HG02970 (cell line): ENCODE measurements around the gene SLC9C2.
"Not testable (repeated sequence)": the region's sequence is repeated elsewhere in the genome, so short reads cannot be mapped to it uniquely, and the experiment has no call there.

Source experiments
- ATAC-seq: cut with Tn5 transposase; IDR thresholded peaks from one replicate; pipeline ENCODE4 v1.9.1; 2021; ENCODE audit warnings: mild to moderate bottlenecking, moderate library complexity, moderate number of reproducible peaks; ENCODE audit not compliant: unreplicated experiment, low FRiP score

Gene SLC9C2

DNA sequence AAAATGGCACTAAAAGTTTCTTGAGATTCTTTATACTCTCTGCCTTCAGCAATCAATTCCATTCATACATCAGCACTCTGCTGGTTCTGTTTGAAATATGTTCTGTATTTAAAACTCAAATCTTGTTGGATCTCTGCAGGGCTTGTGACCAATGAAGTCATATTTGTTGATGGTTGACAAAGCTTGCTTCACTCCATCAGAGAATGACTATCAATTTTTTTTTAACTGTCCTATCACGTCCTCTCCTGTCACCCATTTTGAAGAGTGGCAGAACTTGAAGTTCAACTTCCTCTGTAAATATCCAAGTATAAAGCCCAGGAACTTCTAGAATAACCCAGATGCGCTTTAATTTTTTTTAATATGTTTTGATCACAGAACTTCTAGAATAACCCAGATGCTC lies 114.9 kb downstream of the SLC9C2 start:
- ATAC-seq, result no peak

GRCh38 chr1:173485401-173485800 lies 117.5 kb downstream of the SLC9C2 start:
- ATAC-seq, result no peak

- ATAC-seq, result no peak
Measured at GRCh38 chr1:173484276-173484675, 118.6 kb downstream of the SLC9C2 start.

GRCh38 chr1:173482683-173483082 lies 120.2 kb downstream of the SLC9C2 start:
- no peak for ATAC-seq

DNA sequence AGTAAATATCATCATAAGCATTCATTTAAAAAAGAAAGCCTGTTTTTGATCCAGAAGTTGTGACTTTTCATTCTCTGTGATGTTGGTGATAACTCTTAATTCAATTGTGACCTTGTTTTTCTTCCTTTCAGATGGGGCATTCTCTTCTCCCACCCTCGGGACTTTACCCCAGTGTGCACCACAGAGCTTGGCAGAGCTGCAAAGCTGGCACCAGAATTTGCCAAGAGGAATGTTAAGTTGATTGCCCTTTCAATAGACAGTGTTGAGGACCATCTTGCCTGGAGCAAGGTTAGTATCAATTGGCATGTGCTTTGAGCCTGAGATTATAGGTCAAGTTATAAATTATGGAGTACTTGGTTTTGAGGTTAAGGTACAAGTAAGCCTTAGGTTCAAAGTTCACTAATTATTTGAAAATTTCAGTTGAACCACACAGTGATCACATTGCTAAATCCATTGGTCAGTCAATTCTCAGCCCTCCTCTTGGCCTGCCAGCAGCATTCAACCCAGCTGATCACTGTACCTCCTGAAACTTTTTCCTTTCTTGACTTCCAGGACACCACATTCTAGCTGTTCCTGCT lies 121.6 kb downstream of the SLC9C2 start:
- no peak for ATAC-seq

DNA sequence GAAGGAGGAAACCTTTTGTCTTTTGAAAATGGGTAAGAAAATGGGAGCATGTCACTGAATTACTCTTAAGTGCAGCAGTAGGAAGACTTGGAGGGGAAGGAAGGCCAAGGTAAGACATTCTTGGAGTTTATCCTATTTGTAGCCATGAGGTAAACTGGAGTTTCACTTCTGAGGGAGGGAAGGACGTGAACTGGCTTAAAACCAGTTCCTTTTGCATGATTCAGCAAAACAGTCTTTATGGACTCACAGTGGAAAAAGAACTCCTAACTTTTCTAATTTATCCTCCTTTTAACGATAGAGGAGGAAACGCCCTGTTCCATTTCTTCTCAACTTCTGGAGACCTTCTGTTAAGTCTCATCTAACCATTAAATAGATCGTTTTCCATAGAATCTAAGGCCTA lies 123.2 kb downstream of the SLC9C2 start:
- no peak for ATAC-seq

GRCh38 chr1:173478094-173478674 lies 124.7 kb downstream of the SLC9C2 start:
- ATAC-seq, result no peak

DNA sequence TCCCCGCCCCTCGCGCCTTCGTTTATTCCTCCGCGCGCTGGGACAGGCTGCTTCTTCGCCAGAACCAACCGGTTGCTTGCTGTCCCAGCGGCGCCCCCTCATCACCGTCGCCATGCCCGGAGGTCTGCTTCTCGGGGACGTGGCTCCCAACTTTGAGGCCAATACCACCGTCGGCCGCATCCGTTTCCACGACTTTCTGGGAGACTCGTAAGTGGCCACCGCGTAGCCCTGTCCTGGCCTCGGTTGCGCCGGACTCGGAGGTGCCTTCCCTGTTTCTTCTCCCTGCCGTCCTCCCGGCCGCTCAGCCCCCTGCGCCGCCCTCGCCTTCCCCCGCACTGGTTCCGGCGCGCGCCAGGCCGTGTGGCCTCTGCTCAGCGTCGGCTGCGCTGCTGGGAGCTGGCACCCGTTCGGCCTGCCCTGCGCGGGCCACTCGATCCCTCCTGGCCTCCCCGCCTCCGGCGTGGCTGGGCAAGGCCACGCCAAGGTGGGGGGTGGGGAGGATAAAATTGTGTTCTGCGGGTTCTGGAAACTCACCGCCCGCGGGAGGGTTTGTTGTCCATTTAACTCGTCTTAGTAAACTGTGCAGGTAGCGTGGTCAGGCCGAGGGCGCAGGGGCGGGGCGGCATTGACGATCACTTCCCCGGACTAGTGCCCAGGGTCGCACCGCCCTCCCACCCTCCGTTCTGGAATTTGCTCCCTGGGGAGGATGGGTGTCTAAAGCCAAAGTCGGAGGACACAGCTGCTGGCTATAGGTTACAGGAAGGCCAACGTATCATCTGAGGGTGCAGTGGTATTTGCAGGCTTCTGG lies 125.4 kb downstream of the SLC9C2 start, which contains the start of gene PRDX6:
TSS of gene PRDX6 (plus strand) at position 50 of the 808 bp plus-strand sequence. CDS start at position 113, 63 bp downstream.
- peak; percentile 54 for ATAC-seq

- peak; percentile 90 for ATAC-seq
Measured at GRCh38 chr1:173476665-173477285, 126.1 kb downstream of the SLC9C2 start.

GRCh38 chr1:173476197-173476664 lies 126.6 kb downstream of the SLC9C2 start:
- no peak for ATAC-seq

DNA sequence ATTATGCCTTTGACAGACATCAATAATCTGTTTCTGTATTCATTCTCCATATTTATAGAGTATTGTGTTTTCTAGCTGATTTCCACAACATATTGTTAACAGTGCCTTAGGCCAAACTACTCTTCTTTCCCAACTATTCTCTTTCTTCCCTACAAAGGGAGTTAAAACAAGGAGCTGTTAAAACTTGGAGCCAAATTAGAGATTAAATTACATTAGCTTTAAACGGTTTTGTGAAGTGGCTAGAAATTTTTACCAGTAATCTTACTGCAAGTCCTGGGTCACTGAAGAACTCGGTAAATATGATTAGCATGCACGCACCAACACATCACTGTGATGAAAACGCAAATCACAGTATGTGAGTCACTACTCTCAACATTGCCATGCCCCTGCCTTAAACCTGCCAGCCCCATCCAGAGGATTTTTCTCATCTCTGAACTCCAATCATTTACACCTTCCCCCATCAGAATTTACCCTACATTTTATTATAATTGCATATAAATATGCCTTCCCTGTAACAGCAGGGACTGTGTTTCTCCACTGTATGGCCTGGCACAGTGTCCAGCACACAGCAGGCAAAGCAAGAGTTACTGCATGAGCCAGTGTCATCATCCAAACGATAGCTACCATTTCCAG lies 127.2 kb downstream of the SLC9C2 start:
- ATAC-seq, result no peak

GRCh38 chr1:173474780-173475421 lies 128.0 kb downstream of the SLC9C2 start:
- not testable (repeated sequence) for ATAC-seq

DNA sequence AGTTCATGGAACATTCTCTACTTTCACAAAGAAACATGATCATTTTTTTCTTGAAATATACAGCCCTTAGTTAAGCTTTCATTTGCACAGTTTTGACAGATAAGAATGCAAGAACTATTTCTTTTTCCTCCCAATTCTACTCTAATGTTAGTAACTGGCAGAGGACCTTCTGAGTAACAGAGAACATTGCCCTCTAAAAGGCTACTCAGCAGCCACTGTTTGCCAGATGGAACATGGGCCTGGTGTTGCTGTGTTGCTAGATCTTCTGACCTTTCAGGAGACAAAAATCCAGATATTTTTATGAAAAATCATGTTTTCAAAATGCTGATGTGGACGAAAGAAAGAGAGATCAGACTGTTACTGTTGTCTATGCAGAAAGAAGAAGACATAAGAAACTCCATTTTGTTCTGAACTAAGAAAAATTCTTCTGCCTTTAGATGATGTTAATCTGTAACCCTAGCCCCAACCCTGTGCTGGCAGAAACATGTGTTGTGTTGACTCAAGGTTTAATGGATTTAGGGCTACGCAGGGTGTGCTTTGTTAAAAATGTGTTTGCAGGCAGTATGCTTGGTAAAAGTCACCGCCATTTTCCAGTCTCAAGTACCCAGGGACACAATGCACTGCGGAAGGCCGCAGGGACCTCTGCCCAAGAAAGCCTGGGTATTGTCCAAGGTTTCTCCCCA lies 128.6 kb downstream of the SLC9C2 start:
- no peak for ATAC-seq

DNA sequence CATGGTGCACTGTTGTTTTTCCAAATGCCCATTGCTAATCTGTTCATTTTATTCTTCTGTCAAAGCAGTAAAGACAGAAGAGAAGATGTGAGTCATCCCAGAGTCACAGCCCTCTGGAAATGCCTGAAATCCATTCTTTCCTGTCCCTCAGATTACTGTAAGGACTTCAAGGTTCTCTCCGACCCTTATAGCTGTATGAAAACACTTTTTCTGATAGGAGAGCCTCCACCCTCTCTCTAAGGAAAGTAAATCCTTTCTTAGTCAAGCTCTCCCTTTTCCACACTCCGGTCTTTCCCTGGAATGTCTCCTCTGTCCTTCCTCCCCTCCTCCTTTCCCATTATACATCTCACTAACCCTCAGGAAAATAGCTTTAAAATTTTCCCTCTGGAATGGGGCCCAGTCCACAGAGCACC lies 129.3 kb downstream of the SLC9C2 start:
- ATAC-seq, result no peak

GRCh38 chr1:173470608-173471007 lies 132.3 kb downstream of the SLC9C2 start:
- no peak for ATAC-seq

DNA sequence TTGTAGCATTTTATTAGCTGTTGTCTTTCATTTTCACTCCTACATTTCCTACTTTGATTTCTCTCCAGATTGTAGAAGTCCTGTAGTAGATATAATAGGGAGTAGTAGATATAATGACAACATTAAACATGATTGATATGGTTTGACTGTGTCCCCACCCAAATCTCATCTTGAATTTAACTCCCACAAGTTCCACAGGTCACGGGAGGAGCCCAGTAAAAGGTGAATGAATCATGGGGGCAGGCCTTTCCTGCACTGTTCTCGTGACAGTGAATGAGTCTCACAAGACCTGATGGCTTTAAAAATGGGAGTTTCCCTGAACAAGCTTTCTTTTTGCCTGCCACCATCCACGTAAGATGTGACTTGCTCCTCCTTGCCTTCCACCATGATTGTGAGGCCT lies 133.2 kb downstream of the SLC9C2 start:
- ATAC-seq, result no peak

- ATAC-seq, result no peak
Measured at GRCh38 chr1:173467426-173467825, 135.4 kb downstream of the SLC9C2 start.

DNA sequence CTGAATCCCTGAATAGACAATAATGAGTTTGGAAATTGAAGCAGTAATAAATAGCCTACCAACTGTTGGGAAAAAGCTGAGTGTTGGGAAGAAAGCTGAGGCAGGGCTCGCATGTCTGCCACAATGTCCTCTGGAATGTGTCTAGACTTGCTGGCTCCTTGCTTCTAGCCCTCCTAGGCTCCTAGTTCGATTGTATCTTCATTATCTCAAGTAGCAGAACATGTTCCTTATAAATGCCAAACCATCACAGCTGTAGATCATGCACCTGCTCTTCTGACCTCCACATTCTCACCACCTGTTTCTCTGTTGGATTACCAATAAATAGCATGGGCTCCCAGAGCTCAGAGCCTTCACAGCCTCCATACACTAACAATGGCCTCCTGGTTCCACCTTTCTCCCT lies 138.7 kb downstream of the SLC9C2 start:
- ATAC-seq, result not testable (repeated sequence)

- ATAC-seq, result not testable (repeated sequence)
Measured at GRCh38 chr1:173462666-173463065, 140.2 kb downstream of the SLC9C2 start.
